GM18498 (cell line): Measurements from ENCODE around the gene USP22.
"Not testable (repeated sequence)": the region's sequence is repeated elsewhere in the genome, so short reads cannot be mapped to it uniquely, and the experiment has no call there.

Source experiments
- ATAC-seq: cut with Tn5 transposase; IDR thresholded peaks from one replicate; pipeline ENCODE4 v1.9.1; 2021; ENCODE audit warnings: mild to moderate bottlenecking, moderate library complexity; ENCODE audit not compliant: unreplicated experiment

Gene USP22

GRCh38 chr17:20989991-20990855 is 52.6 kb downstream of the USP22 start:
- ATAC-seq = no peak

GRCh38 chr17:20989481-20989880 is 53.3 kb downstream of the USP22 start:
- ATAC-seq = no peak

GRCh38 chr17:20988896-20989295 is 53.9 kb downstream of the USP22 start:
- ATAC-seq = no peak

GRCh38 chr17:20988001-20988636 is 54.7 kb downstream of the USP22 start:
- ATAC-seq = no peak

GRCh38 chr17:20987511-20987910 is 55.3 kb downstream of the USP22 start:
- ATAC-seq = no peak

- ATAC-seq = no peak
Measured at GRCh38 chr17:20986767-20987510, 55.9 kb downstream of the USP22 start.

GRCh38 chr17:20983359-20983637 is 59.5 kb downstream of the USP22 start:
- no peak for ATAC-seq

- ATAC-seq = no peak
Measured at GRCh38 chr17:20982589-20983358, 60.0 kb downstream of the USP22 start.

- no peak for ATAC-seq
Measured at GRCh38 chr17:20981046-20981920, 61.5 kb downstream of the USP22 start.

GRCh38 chr17:20979792-20980083 is 63.1 kb downstream of the USP22 start:
- no peak for ATAC-seq

- ATAC-seq = not testable (repeated sequence)
Measured at GRCh38 chr17:20979007-20979791, 63.6 kb downstream of the USP22 start.

- ATAC-seq = not testable (repeated sequence)
Measured at GRCh38 chr17:20977609-20978253, 65.1 kb downstream of the USP22 start.

GRCh38 chr17:20975566-20975965 is 67.2 kb downstream of the USP22 start:
- ATAC-seq = no peak

GRCh38 chr17:20970329-20970728 is 72.5 kb downstream of the USP22 start:
- no peak for ATAC-seq

- ATAC-seq = no peak
Measured at GRCh38 chr17:20968913-20969616, 73.7 kb downstream of the USP22 start.

GRCh38 chr17:20967776-20968175 is 75.0 kb downstream of the USP22 start:
- ATAC-seq = no peak

GRCh38 chr17:20966870-20967269 is 75.9 kb downstream of the USP22 start:
- no peak for ATAC-seq

- no peak for ATAC-seq
Measured at GRCh38 chr17:20965492-20965891, 77.3 kb downstream of the USP22 start.
